ENCODE measurements around the gene ZBTB25. TPM values are rescaled to one million over a fixed set of nuclear protein-coding genes. Genes with fewer than 3 reads are reported as not detected.

ZBTB25 gene
- total RNA-seq, 1 experiment from 2014 or later = 19.0 TPM

GRCh38 chr14:64474698-64475097 is 28.9 kb downstream of the ZBTB25 start:
- POLR2A ChIA-PET = no interaction called here
- no peak for ATAC-seq
- Histone ChIP-seq H3K27me3 (ENCODE audit: insufficient read depth, low read length) (no peaks in the 10 kb centered on the region), H3K27ac (ENCODE audit: low read depth, low read length) (no peak overlapping the region), H3K9me2 (ENCODE audit: insufficient read depth) (no peaks in the 10 kb centered on the region), H3K9me3 (ENCODE audit: control insufficient read depth in 1 of 2, insufficient read depth in 1 of 2, low read depth in 1 of 2, low read length in 2 of 2) (no peaks in the 10 kb centered on the region), H3K9ac (ENCODE audit: low read length) (no peak overlapping the region), H3K4me3 (replicated peaks in 1 of 2; ENCODE audit: low read depth in 1 of 2, low read length in 2 of 2) (no peak overlapping the region), H3K79me2 (ENCODE audit: insufficient read depth, low read length) (no peaks in the 10 kb centered on the region), H4K20me1 (ENCODE audit: insufficient read depth) (0 out of 2 replicates have a peak, but pooled peaks cover 3% of the 10 kb centered on the region), H2AFZ (ENCODE audit: low read depth, low read length, poor library complexity, severe bottlenecking) (no peak overlapping the region), H3K36me3 (ENCODE audit: control insufficient read depth in 1 of 2, insufficient read depth in 2 of 2, low read length in 2 of 2) (no peaks in the 10 kb centered on the region), H3K4me2 (ENCODE audit: low read length) (no peak overlapping the region), H3K4me1 (ENCODE audit: control insufficient read depth in 1 of 2, insufficient read depth in 2 of 2, low read length in 2 of 2) (no peaks in the 10 kb centered on the region)
- CTCF ChIA-PET = interaction anchor here (0.6 kb wide), 1 partner anchor 131 kb away, joined by 3 read pairs; no protein-coding TSS in a partner anchor
- DNase-seq (ENCODE audit: low read depth, low spot score) = no peak
- RAD21 ChIA-PET (ENCODE audit: low non-redundant PET in 1 of 2, low total read pairs in 2 of 2, uncharacterized antibody in 2 of 2, unreplicated experiment in 2 of 2) = no interaction called here
- intact Hi-C loops (cut with micrococcal nuclease) = loop anchor here (10.0 kb wide), 1 partner anchor 460 kb away; no protein-coding TSS in a partner anchor
- BruUV-seq (replicated peaks) = no TSS peak
- no peak for TF ChIP-seq TCF7L2 (IDR thresholded peaks at IDR 0.05; ENCODE audit: borderline replicate concordance, extremely low read depth, insufficient read depth, insufficient read length)

- TF ChIP-seq REST (IDR thresholded peaks at IDR 0.05; ENCODE audit: low read depth) = no peak
- no peak for TF ChIP-seq SP1 (IDR thresholded peaks at IDR 0.05; ENCODE audit: low read depth)
- no peak for TF ChIP-seq EZH2phosphoT487 (IDR thresholded peaks at IDR 0.05; ENCODE audit: borderline replicate concordance)
- TF ChIP-seq CBX3 (IDR thresholded peaks at IDR 0.05; ENCODE audit: low read depth) = no peak
- no peak for TF ChIP-seq RAD21 (IDR thresholded peaks at IDR 0.05; ENCODE audit: low read depth)
- no peak for TF ChIP-seq POLR2AphosphoS5 (IDR thresholded peaks at IDR 0.05; ENCODE audit: low read depth, low read length)
- no peak for TF ChIP-seq MAX (IDR thresholded peaks at IDR 0.05)
- no peak for TF ChIP-seq SRF (IDR thresholded peaks at IDR 0.05; ENCODE audit: low read depth)
- TF ChIP-seq TCF7L2 (IDR thresholded peaks at IDR 0.05; ENCODE audit: borderline replicate concordance, extremely low read depth, insufficient read depth, insufficient read length) = no peak
- TF ChIP-seq POLR2A (IDR thresholded peaks at IDR 0.05; ENCODE audit: borderline replicate concordance, extremely low read depth, insufficient read depth, insufficient read length) = no peak
- no peak for TF ChIP-seq ZFX (IDR thresholded peaks at IDR 0.05)
- TF ChIP-seq SIN3A (IDR thresholded peaks at IDR 0.05; ENCODE audit: low read depth) = no peak
- H3K36me3 ChIP-seq (ENCODE audit: control insufficient read depth in 1 of 2, insufficient read depth in 2 of 2, low read length in 2 of 2) = no peaks in the 10 kb centered on the region
- 0 out of 2 replicates have a peak, but pooled peaks cover 3% of the 10 kb centered on the region for H4K20me1 ChIP-seq (ENCODE audit: insufficient read depth)
- POLR2A ChIA-PET = no interaction called here
- H3K27ac ChIP-seq (ENCODE audit: low read depth, low read length) = no peak overlapping the region
- CTCF ChIA-PET = interaction anchor here (0.6 kb wide), 1 partner anchor 130 kb away, joined by 3 read pairs; no protein-coding TSS in a partner anchor
- no peaks in the 10 kb centered on the region for H3K9me2 ChIP-seq (ENCODE audit: insufficient read depth)
- no peak overlapping the region for H3K4me3 ChIP-seq (replicated peaks in 1 of 2; ENCODE audit: low read depth in 1 of 2, low read length in 2 of 2)
- H3K27me3 ChIP-seq (ENCODE audit: insufficient read depth, low read length) = no peaks in the 10 kb centered on the region
- H3K9ac ChIP-seq (ENCODE audit: low read length) = no peak overlapping the region
- no peak for DNase-seq (ENCODE audit: low read depth, low spot score)
- H3K4me1 ChIP-seq (ENCODE audit: control insufficient read depth in 1 of 2, insufficient read depth in 2 of 2, low read length in 2 of 2) = no peaks in the 10 kb centered on the region
- H3K79me2 ChIP-seq (ENCODE audit: insufficient read depth, low read length) = no peaks in the 10 kb centered on the region
- H3K9me3 ChIP-seq (ENCODE audit: control insufficient read depth in 1 of 2, insufficient read depth in 1 of 2, low read depth in 1 of 2, low read length in 2 of 2) = no peaks in the 10 kb centered on the region
- RAD21 ChIA-PET (ENCODE audit: low non-redundant PET in 1 of 2, low total read pairs in 2 of 2, uncharacterized antibody in 2 of 2, unreplicated experiment in 2 of 2) = no interaction called here
- no peak for ATAC-seq
- intact Hi-C loops (cut with micrococcal nuclease) = loop anchor here (10.0 kb wide), 1 partner anchor 459 kb away; no protein-coding TSS in a partner anchor
- H2AFZ ChIP-seq (ENCODE audit: low read depth, low read length, poor library complexity, severe bottlenecking) = no peak overlapping the region
- no TSS peak for BruUV-seq (replicated peaks)
- H3K4me2 ChIP-seq (ENCODE audit: low read length) = no peak overlapping the region
Measured at GRCh38 chr14:64474041-64474440, 29.6 kb downstream of the ZBTB25 start.

Measured in HCT116 (cell line).